T-helper 1 cell (primary cell): ENCODE data around the gene UBB.
A peak's percentile ranks its signal among the peaks of the same experiment; 100 is the strongest.

Source experiments
- DNase-seq, 5 donors: peaks; one replicate each; pipeline ENCODE4 v3.0.0-alpha.2; 2012 to 2020

Gene UBB

GRCh38 chr17:16419074-16419928 is 38.4 kb downstream of the UBB start:
- peak in 2 of 5 donors; percentile 27 to 77 for DNase-seq

GRCh38 chr17:16419929-16420271 is 39.0 kb downstream of the UBB start:
- peak in 2 of 5 donors; percentile 21 to 56 for DNase-seq

- no peak for DNase-seq
These were observed 41.5 kb downstream of the UBB start for GRCh38 chr17:16422416-16422815.

- no peak for DNase-seq
These were observed 42.5 kb downstream of the UBB start for GRCh38 chr17:16423226-16423872.

- DNase-seq = no peak
These were observed 44.3 kb downstream of the UBB start for GRCh38 chr17:16425202-16425601.

GRCh38 chr17:16425698-16426659 is 45.1 kb downstream of the UBB start:
- no peak for DNase-seq

- DNase-seq = no peak
These were observed 46.1 kb downstream of the UBB start for GRCh38 chr17:16427020-16427419.

GRCh38 chr17:16428098-16428882 is 47.4 kb downstream of the UBB start:
- DNase-seq = peak in 2 of 5 donors; percentile 22 to 24

- DNase-seq = no peak
These were observed 48.2 kb downstream of the UBB start for GRCh38 chr17:16429083-16429482.

- no peak for DNase-seq
These were observed 49.8 kb downstream of the UBB start for GRCh38 chr17:16430650-16431049.

GRCh38 chr17:16432017-16432416 is 51.1 kb downstream of the UBB start:
- DNase-seq = no peak
